SH-SY5Y (cell line): ENCODE results near the gene TREH.

Experiments used
- GATA2 ChIP-seq: IDR thresholded peaks from 2 replicates; pipeline ENCODE4 v1.6.1; 2011; ENCODE audit warnings: mild to moderate bottlenecking, low read depth, low read length
- GATA3 ChIP-seq: IDR thresholded peaks from 2 replicates; pipeline ENCODE4 v1.6.1; 2011; ENCODE audit warnings: low read depth, mild to moderate bottlenecking, low read length, moderate library complexity

DNA sequence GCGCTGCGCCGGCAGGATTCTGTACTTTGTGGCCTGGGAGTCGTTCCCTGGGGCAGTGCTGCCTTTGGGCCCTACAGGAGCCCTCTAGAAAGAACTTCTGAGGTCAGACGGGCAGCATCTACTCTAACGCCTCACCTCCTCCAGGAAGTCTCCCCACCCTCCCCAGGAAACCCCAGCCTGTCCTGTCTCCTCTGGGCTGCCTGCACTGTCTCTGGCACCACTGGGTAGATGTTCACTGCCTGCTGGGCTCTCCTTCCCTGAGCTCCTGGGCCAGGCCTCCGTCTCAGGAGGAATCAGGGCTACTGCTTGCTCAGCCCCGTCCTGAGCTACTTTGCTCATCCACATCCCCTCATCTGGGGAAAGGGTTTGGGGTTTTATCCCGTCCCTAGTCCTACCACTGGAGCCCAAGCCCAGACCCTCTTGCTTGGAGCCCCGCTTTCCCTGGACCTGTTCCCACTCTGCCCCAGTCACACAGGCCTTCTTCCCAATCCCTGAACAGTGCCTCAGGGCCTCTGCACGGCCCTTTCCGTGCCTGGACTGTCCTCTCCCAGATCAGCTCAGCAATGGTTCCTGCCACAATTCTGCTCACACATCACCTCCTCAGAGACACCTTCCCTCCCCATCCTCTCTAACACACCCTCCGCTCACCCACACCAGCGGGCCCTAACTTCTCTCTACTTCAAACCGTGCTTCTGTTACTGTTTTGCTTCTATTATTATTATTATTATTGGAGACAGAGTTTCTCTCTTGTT is 11.3 kb upstream of the TREH start:
- TF ChIP-seq GATA2 (no peak), GATA3 (no peak)
